K562 (cell line): ENCODE data around the gene DNAJC9. TPM values are rescaled to one million over a fixed set of nuclear protein-coding genes. Genes with fewer than 3 reads are reported as not detected.
A peak's percentile ranks its signal among the peaks of the same experiment; 100 is the strongest.

ENCODE experiments used
- ATF7 ChIP-seq: fragments of 450-650 bp; IDR thresholded peaks from 2 replicates; pipeline ENCODE4 v1.7.1; 2014; ENCODE audit warnings: mild to moderate bottlenecking, moderate library complexity
- CHCHD3 ChIP-seq: fragments of 250-450 bp; sonication (Bioruptor Pico); IDR thresholded peaks from 2 replicates; pipeline ENCODE4 v2.1.2; 2022; ENCODE audit warnings: mild to moderate bottlenecking
- EZH2 ChIP-seq: IDR thresholded peaks from 2 replicates; pipeline ENCODE4 v1.6.1; 2012; ENCODE audit warnings: low read depth, mild to moderate bottlenecking, inconsistent platforms, low read length, borderline replicate concordance
- FOS ChIP-seq: IDR thresholded peaks from 3 replicates; pipeline ENCODE4 v1.6.1; 2011; ENCODE audit not compliant: insufficient read length; ENCODE audit errors: extremely low read depth
- MAFK ChIP-seq: IDR thresholded peaks from 2 replicates; pipeline ENCODE4 v1.6.1; 2011; ENCODE audit warnings: low read length, improper control_type of control experiment
- PHB ChIP-seq: fragments of 250-450 bp; sonication (Bioruptor Pico); IDR thresholded peaks from 2 replicates; pipeline ENCODE4 v1.5.0; 2021
- SMAD4 ChIP-seq: fragments of 250-450 bp; sonication (Bioruptor Pico); conservative IDR thresholded peaks from 2 replicates; pipeline ENCODE4 v1.8.0; 2021; ENCODE audit warnings: inconsistent platforms, mild to moderate bottlenecking, moderate library complexity
- TBP ChIP-seq: optimal IDR thresholded peaks from 2 replicates; pipeline ENCODE3; 2011; ENCODE audit warnings: low read depth, low read length, improper control_type of control experiment
- ZFX ChIP-seq: sonication (generic); formaldehyde crosslinking; IDR thresholded peaks from 2 replicates; pipeline ENCODE4 v1.8.0; 2022; ENCODE audit warnings: mild to moderate bottlenecking, missing genetic modification reagents, moderate library complexity
- ZNF41 ChIP-seq: fragments of 250-450 bp; sonication (Bioruptor Pico); conservative IDR thresholded peaks from 2 replicates; pipeline ENCODE4 v1.4.0; 2020; ENCODE audit warnings: mild to moderate bottlenecking
- polyA plus RNA-seq, 8 experiments: library from polyadenylated mRNA; depleted of rRNA in 4 of 8; stranded (reverse) in 5 of 8; unstranded in 3 of 8; fragments of >200 nt; fragmentation: Nextera tagmentation in 2 of 8; fragmentation: Illumina TruSeq in 1 of 8; extraction: Ambion mirVana in 2 of 8; extraction: Trizol in 1 of 8; gene quantifications; 2 replicates each; pipeline versions ENCODE4 v1.2.1 to v1.2.3, GENCODE V29; 2011 to 2014; ENCODE audit warnings: inconsistent platforms in 1 of 8, missing spikeins in 1 of 8
- total RNA-seq, 7 experiments: library from RNA; depleted of rRNA in 6 of 7; stranded (reverse); fragments of >200 nt in 6 of 7; fragmentation: Illumina TruSeq in 2 of 7; extraction: Trizol in 2 of 7; gene quantifications; 2 replicates each; pipeline versions ENCODE4 v1.2.1 to v1.2.3, GENCODE V29; 2011 to 2021; ENCODE audit warnings: low replicate concordance in 1 of 7
- TF ChIP-seq, protein P1 (sequence below): sonication (generic); formaldehyde crosslinking; IDR thresholded peaks from 2 replicates; pipeline ENCODE4 v1.8.0; 2023; ENCODE audit warnings: mild to moderate bottlenecking, missing genetic modification reagents
- TF ChIP-seq, protein P2 (sequence below): IDR thresholded peaks from 2 replicates; pipeline ENCODE4 v1.6.1; 2011; ENCODE audit not compliant: insufficient read length; ENCODE audit errors: extremely low read depth
- TF ChIP-seq, protein P3 (sequence below): fragments of 450-650 bp; conservative IDR thresholded peaks from 2 replicates; pipeline ENCODE4 v1.6.1; 2016; ENCODE audit warnings: missing genetic modification characterization, low read depth, mild to moderate bottlenecking, control low read depth, missing compliant biosample characterization
- TF ChIP-seq, protein P4 (sequence below): fragments of 250-450 bp; sonication (Bioruptor Pico); IDR thresholded peaks from 2 replicates; pipeline ENCODE4 v1.5.0; 2020; ENCODE audit warnings: mild to moderate bottlenecking
- TF ChIP-seq, protein P5 (sequence below): fragments of 450-650 bp; IDR thresholded peaks from 2 replicates; pipeline ENCODE4 v1.6.1; 2016; ENCODE audit warnings: mild to moderate bottlenecking

Gene DNAJC9
- total and polyA plus RNA-seq, 9 of the 15 experiments (the other 6 are each of a cell fraction or from before 2014, with no cell fraction given) = 66.7 to 133 (median 102) TPM

DNA sequence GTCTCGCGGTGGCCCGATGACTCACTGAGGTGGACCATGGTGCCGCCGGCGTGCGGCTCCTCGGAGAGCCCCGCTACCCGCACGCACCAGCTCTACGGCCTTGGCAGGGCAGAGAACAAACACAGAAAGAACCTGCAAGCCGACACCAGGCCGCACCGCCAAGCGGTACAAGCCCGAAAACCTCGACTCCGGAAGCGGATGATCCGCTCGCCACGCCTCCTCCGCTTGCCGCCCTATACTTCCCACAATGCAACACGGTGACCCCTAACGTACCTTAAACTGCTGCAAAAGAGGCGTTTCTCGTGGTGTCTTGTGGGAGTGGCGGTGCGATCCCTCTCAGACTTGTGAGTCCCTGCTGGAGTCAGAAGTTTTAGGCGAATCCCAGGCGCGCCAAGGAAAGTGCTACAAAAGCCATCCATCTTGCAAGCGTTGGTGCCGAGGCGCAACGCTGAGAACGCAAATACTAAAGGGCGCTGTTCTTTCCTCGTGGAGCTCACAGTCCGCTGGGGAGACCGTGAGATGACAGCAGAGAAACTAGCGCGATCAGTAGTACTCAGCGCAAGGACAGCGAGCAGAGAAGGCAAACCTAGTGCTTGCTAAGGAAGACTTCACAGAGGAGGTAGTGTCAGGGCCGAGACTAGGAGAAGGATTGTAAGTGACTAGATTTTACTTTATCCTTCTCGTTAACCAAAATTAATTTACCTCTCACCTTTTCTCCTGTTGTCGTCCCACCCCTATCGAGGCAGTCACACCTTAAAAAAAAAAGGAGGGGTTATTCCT lies 5.6 kb upstream of the DNAJC9 start, which contains the start of gene MRPS16 (continued):
- TF ChIP-seq ZNF41 (CRISPR knock-in tag) = 0 out of 2 replicates have a peak, but pooled peaks have one; percentile 28
- no peak for TF ChIP-seq FOS
- TF ChIP-seq EZH2 = no peak
- TF ChIP-seq, protein P1, sequence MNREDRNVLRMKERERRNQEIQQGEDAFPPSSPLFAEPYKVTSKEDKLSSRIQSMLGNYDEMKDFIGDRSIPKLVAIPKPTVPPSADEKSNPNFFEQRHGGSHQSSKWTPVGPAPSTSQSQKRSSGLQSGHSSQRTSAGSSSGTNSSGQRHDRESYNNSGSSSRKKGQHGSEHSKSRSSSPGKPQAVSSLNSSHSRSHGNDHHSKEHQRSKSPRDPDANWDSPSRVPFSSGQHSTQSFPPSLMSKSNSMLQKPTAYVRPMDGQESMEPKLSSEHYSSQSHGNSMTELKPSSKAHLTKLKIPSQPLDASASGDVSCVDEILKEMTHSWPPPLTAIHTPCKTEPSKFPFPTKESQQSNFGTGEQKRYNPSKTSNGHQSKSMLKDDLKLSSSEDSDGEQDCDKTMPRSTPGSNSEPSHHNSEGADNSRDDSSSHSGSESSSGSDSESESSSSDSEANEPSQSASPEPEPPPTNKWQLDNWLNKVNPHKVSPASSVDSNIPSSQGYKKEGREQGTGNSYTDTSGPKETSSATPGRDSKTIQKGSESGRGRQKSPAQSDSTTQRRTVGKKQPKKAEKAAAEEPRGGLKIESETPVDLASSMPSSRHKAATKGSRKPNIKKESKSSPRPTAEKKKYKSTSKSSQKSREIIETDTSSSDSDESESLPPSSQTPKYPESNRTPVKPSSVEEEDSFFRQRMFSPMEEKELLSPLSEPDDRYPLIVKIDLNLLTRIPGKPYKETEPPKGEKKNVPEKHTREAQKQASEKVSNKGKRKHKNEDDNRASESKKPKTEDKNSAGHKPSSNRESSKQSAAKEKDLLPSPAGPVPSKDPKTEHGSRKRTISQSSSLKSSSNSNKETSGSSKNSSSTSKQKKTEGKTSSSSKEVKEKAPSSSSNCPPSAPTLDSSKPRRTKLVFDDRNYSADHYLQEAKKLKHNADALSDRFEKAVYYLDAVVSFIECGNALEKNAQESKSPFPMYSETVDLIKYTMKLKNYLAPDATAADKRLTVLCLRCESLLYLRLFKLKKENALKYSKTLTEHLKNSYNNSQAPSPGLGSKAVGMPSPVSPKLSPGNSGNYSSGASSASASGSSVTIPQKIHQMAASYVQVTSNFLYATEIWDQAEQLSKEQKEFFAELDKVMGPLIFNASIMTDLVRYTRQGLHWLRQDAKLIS (CRISPR knock-in tag) = peak; percentile 86
- TF ChIP-seq, protein P2, sequence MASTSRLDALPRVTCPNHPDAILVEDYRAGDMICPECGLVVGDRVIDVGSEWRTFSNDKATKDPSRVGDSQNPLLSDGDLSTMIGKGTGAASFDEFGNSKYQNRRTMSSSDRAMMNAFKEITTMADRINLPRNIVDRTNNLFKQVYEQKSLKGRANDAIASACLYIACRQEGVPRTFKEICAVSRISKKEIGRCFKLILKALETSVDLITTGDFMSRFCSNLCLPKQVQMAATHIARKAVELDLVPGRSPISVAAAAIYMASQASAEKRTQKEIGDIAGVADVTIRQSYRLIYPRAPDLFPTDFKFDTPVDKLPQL = peak; percentile 58
- peak; percentile 85 for TF ChIP-seq ATF7
- TF ChIP-seq CHCHD3 (CRISPR knock-in tag) = no peak
- TF ChIP-seq PHB (CRISPR knock-in tag) = peak; percentile 90
- TF ChIP-seq TBP = peak; percentile 88
- TF ChIP-seq, protein P3, sequence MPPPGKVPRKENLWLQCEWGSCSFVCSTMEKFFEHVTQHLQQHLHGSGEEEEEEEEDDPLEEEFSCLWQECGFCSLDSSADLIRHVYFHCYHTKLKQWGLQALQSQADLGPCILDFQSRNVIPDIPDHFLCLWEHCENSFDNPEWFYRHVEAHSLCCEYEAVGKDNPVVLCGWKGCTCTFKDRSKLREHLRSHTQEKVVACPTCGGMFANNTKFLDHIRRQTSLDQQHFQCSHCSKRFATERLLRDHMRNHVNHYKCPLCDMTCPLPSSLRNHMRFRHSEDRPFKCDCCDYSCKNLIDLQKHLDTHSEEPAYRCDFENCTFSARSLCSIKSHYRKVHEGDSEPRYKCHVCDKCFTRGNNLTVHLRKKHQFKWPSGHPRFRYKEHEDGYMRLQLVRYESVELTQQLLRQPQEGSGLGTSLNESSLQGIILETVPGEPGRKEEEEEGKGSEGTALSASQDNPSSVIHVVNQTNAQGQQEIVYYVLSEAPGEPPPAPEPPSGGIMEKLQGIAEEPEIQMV (tag) = no peak
- no peak for TF ChIP-seq ZFX (CRISPR knock-in tag)
- TF ChIP-seq, protein P4, sequence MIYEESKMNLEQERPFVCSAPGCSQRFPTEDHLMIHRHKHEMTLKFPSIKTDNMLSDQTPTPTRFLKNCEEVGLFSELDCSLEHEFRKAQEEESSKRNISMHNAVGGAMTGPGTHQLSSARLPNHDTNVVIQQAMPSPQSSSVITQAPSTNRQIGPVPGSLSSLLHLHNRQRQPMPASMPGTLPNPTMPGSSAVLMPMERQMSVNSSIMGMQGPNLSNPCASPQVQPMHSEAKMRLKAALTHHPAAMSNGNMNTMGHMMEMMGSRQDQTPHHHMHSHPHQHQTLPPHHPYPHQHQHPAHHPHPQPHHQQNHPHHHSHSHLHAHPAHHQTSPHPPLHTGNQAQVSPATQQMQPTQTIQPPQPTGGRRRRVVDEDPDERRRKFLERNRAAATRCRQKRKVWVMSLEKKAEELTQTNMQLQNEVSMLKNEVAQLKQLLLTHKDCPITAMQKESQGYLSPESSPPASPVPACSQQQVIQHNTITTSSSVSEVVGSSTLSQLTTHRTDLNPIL (CRISPR knock-in tag) = no peak
- TF ChIP-seq MAFK = no peak; the same call in 1 of the 2 replicates
- TF ChIP-seq SMAD4 (CRISPR knock-in tag) = peak; percentile 74; the same call in 1 of the 2 replicates
- TF ChIP-seq, protein P5, sequence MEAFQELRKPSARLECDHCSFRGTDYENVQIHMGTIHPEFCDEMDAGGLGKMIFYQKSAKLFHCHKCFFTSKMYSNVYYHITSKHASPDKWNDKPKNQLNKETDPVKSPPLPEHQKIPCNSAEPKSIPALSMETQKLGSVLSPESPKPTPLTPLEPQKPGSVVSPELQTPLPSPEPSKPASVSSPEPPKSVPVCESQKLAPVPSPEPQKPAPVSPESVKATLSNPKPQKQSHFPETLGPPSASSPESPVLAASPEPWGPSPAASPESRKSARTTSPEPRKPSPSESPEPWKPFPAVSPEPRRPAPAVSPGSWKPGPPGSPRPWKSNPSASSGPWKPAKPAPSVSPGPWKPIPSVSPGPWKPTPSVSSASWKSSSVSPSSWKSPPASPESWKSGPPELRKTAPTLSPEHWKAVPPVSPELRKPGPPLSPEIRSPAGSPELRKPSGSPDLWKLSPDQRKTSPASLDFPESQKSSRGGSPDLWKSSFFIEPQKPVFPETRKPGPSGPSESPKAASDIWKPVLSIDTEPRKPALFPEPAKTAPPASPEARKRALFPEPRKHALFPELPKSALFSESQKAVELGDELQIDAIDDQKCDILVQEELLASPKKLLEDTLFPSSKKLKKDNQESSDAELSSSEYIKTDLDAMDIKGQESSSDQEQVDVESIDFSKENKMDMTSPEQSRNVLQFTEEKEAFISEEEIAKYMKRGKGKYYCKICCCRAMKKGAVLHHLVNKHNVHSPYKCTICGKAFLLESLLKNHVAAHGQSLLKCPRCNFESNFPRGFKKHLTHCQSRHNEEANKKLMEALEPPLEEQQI = no peak
